B cell (primary cell): ENCODE measurements around the gene STMN3. TPM values are rescaled to one million over a fixed set of nuclear protein-coding genes. Genes with fewer than 3 reads are reported as not detected.
A peak's percentile ranks its signal among the peaks of the same experiment; 100 is the strongest.

Experiments used
- ATAC-seq: fragments of 200-7000 bp; cut with Tn5 transposase; one replicate; pipeline ENCODE4 v1.10.0; 2021; ENCODE audit warnings: low read depth, mild to moderate bottlenecking, moderate number of reproducible peaks, moderate library complexity
- CTCF ChIA-PET: fragments of 350-600 bp; sonication (Branson Sonifier 250); formaldehyde crosslinking; loops from one replicate; lab custom pipeline; 2021; ENCODE audit warnings: antibody characterized with exemption, inconsistent platforms; lab: Charles Lee
- POLR2A ChIA-PET: fragments of 350-600 bp; sonication (Branson Sonifier 250); formaldehyde crosslinking; loops from one replicate; lab custom pipeline; 2021; ENCODE audit warnings: antibody characterized with exemption; lab: Charles Lee
- DNase-seq: peaks from one replicate; pipeline ENCODE4 v3.0.0; 2013
- H2AFZ ChIP-seq: 2 replicates; pipeline ENCODE4 v1.6.1; 2012; ENCODE audit warnings: mild to moderate bottlenecking, low read depth, low read length; ENCODE audit not compliant: insufficient read depth, poor library complexity, severe bottlenecking
- H3K27ac ChIP-seq, 2 donors: 1 replicate in 1 of 2; 2 replicates in 1 of 2; pipeline ENCODE4 v1.5.1; 2012 to 2013; ENCODE audit warnings: low read length in 2 of 2, mild to moderate bottlenecking in 2 of 2, moderate library complexity in 1 of 2
- H3K27me3 ChIP-seq, 4 experiments: fragments of 200-600 bp in 1 of 4; sonication (generic) in 1 of 4; replicated peaks in 1 of 4; 1 replicate in 2 of 4; 2 replicates in 2 of 4; pipeline versions ENCODE4 v1.6.1 to v1.7.0; 2013 to 2016; ENCODE audit warnings: low read length in 3 of 4, mild to moderate bottlenecking in 2 of 4, mixed read lengths in 1 of 4, moderate library complexity in 1 of 4; ENCODE audit not compliant: insufficient read depth in 4 of 4, control insufficient read depth in 3 of 4; ENCODE audit errors: control extremely low read depth in 1 of 4
- H3K36me3 ChIP-seq, 2 experiments: replicated peaks in 1 of 2; 1 replicate in 1 of 2; 2 replicates in 1 of 2; pipeline versions ENCODE4 v1.6.1 to v1.7.1; 2013; ENCODE audit warnings: low read length in 1 of 2; ENCODE audit not compliant: insufficient read depth in 2 of 2, control insufficient read depth in 1 of 2; ENCODE audit errors: control extremely low read depth in 1 of 2, extremely low read depth in 1 of 2
- H3K4me1 ChIP-seq, 2 donors: fragments of 200-600 bp in 1 of 2; sonication (generic) in 1 of 2; 1 replicate in 1 of 2; 2 replicates in 1 of 2; pipeline versions ENCODE4 v1.5.1 to v1.6.1; 2013 to 2017; ENCODE audit warnings: low read length in 2 of 2; ENCODE audit not compliant: control insufficient read depth in 2 of 2, insufficient read depth in 2 of 2
- H3K4me2 ChIP-seq: replicated peaks from 2 replicates; pipeline ENCODE3; 2012; ENCODE audit warnings: mild to moderate bottlenecking, low read depth, low read length; ENCODE audit not compliant: poor library complexity, severe bottlenecking
- H3K4me3 ChIP-seq, 5 experiments: fragments of 200-600 bp in 1 of 5; sonication (generic) in 1 of 5; 1 replicate in 3 of 5; 2 replicates in 2 of 5; pipeline versions ENCODE4 v1.5.1 to v1.7.0; 2011 to 2016; ENCODE audit warnings: low read length in 4 of 5, mild to moderate bottlenecking in 4 of 5, low read depth in 2 of 5, control low read depth in 1 of 5, moderate library complexity in 1 of 5; ENCODE audit not compliant: insufficient read depth in 1 of 5; ENCODE audit errors: control extremely low read depth in 1 of 5, extremely low read depth in 1 of 5
- H3K79me2 ChIP-seq: fragments of 200-600 bp; sonication (generic); one replicate; pipeline ENCODE4 v1.6.0; 2016; ENCODE audit warnings: low read length; ENCODE audit not compliant: control insufficient read depth, insufficient read depth
- H3K9ac ChIP-seq: fragments of 200-600 bp; sonication (generic); 2 replicates; pipeline ENCODE4 v1.6.1; 2017; ENCODE audit warnings: mild to moderate bottlenecking, low read length, moderate library complexity
- H3K9me3 ChIP-seq, 3 donors: one replicate each; pipeline versions ENCODE4 v1.6.1 to v1.7.1; 2013; ENCODE audit warnings: low read length in 2 of 3; ENCODE audit not compliant: control insufficient read depth in 2 of 3, insufficient read depth in 1 of 3; ENCODE audit errors: control extremely low read depth in 1 of 3
- H4K20me1 ChIP-seq: 2 replicates; pipeline ENCODE4 v1.6.0; 2012; ENCODE audit warnings: mild to moderate bottlenecking, low read length; ENCODE audit not compliant: insufficient read depth, control insufficient read depth, poor library complexity, severe bottlenecking
- H3K27ac Mint-ChIP-seq: one replicate; pipeline ENCODE4 v1.8.0; 2021; ENCODE audit warnings: mixed read lengths
- H3K27me3 Mint-ChIP-seq: one replicate; pipeline ENCODE4 v1.8.0; 2021; ENCODE audit warnings: mixed read lengths
- H3K4me1 Mint-ChIP-seq: one replicate; pipeline ENCODE4 v1.8.0; 2021; ENCODE audit warnings: mixed read lengths
- H3K4me3 Mint-ChIP-seq: one replicate; pipeline ENCODE4 v1.8.0; 2021; ENCODE audit warnings: mixed read lengths
- H3K9me3 Mint-ChIP-seq: one replicate; pipeline ENCODE4 v1.8.0; 2022; ENCODE audit warnings: mixed read lengths; ENCODE audit not compliant: insufficient read depth
- CTCF ChIP-seq: fragments of 200-600 bp; IDR thresholded peaks from one replicate; pipeline ENCODE4 v1.8.0; 2022; ENCODE audit warnings: antibody characterized with exemption, mild to moderate bottlenecking
- EZH2 ChIP-seq: IDR thresholded peaks from 2 replicates; pipeline ENCODE4 v1.6.1; 2012; ENCODE audit warnings: borderline replicate concordance, low read depth, mild to moderate bottlenecking, moderate library complexity, low read length; ENCODE audit not compliant: insufficient read depth, poor library complexity, severe bottlenecking
- WGBS: methylation state at CpG from one replicate; pipeline ENCODE4 v1.1.5; 2013; ENCODE audit warnings: missing lambda C conversion rate; ENCODE audit not compliant: insufficient coverage; 5-methylcytosine and 5-hydroxymethylcytosine counted together
- intact Hi-C: fragments of 100-400 bp; cut with micrococcal nuclease; formaldehyde crosslinking; loops from one replicate; pipeline ENCODE4 v1.10.0; 2022
- polyA plus RNA-seq: library from polyadenylated mRNA; depleted of rRNA; stranded (reverse); fragments of >200 nt; gene quantifications from 2 replicates; pipeline ENCODE4 v1.2.3, GENCODE V29; 2012
- total RNA-seq, 2 donors: library from RNA; stranded (reverse); fragments of 120-200 nt in 1 of 2; gene quantifications; 1 replicate in 1 of 2; 2 replicates in 1 of 2; pipeline versions ENCODE4 v1.2.3 to v1.2.4, GENCODE V29; 2013 to 2022

STMN3 gene
- total and polyA plus RNA-seq, 2 donors (not counting 1 experiment from before 2014, with no cell fraction given): 35.0 to 59.4 TPM

GRCh38 chr20:63686492-63687321 is 33.5 kb upstream of the STMN3 start:
- Histone ChIP-seq H3K27ac (no peak overlapping the region), H3K4me3 (no peak overlapping the region), H3K79me2 (no peaks in the 10 kb centered on the region), H3K36me3 (no peaks in the 10 kb centered on the region), H4K20me1 (no peaks in the 10 kb centered on the region), H3K4me2 (peak overlapping the region; percentile 36), H3K4me1 (peaks cover 0 to 14% of the 10 kb centered on the region in 2 donors), H3K27me3 (peaks cover 0 to 2% (median 0%) of the 10 kb centered on the region in 4 experiments), H2AFZ (no peak overlapping the region), H3K9me3 (no peaks in the 10 kb centered on the region), H3K9ac (no peak overlapping the region)
- 41% methylated on average over 43 of the region's 45 CpGs for WGBS
- POLR2A ChIA-PET: no interaction called here
- Mint-ChIP-seq H3K9me3 (no peaks in the 10 kb centered on the region), H3K4me1 (peaks cover 3% of the 10 kb centered on the region), H3K27ac (no peak overlapping the region), H3K27me3 (no peaks in the 10 kb centered on the region), H3K4me3 (no peak overlapping the region)
- intact Hi-C loops: no loop called here
- no peak for ATAC-seq
- no peak for TF ChIP-seq EZH2
- TF ChIP-seq CTCF: no peak
- no peak for DNase-seq
- CTCF ChIA-PET: interaction anchor here (0.6 kb wide), 1 partner anchor 190 kb away, joined by 4 read pairs; no protein-coding TSS in a partner anchor

GRCh38 chr20:63686094-63686491 is 32.9 kb upstream of the STMN3 start:
- H3K27me3 ChIP-seq: peaks cover 0 to 2% (median 0%) of the 10 kb centered on the region in 4 experiments
- H3K9me3 Mint-ChIP-seq: no peaks in the 10 kb centered on the region
- no peak overlapping the region for H3K27ac ChIP-seq
- H3K36me3 ChIP-seq: no peaks in the 10 kb centered on the region
- ATAC-seq (no peak), DNase-seq (no peak)
- H3K27me3 Mint-ChIP-seq: no peaks in the 10 kb centered on the region
- TF ChIP-seq EZH2: no peak
- TF ChIP-seq CTCF: no peak
- H3K4me1 Mint-ChIP-seq: peaks cover 3% of the 10 kb centered on the region
- H3K27ac Mint-ChIP-seq: no peak overlapping the region
- no peaks in the 10 kb centered on the region for H3K79me2 ChIP-seq
- no peak overlapping the region for H3K4me3 Mint-ChIP-seq
- ChIA-PET POLR2A (no interaction called here), CTCF (no interaction called here)
- H3K9ac ChIP-seq: no peak overlapping the region
- WGBS: 91% methylated on average over 24 of the region's 24 CpGs
- no peaks in the 10 kb centered on the region for H4K20me1 ChIP-seq
- H2AFZ ChIP-seq: no peak overlapping the region
- H3K4me1 ChIP-seq: peaks cover 0 to 14% of the 10 kb centered on the region in 2 donors
- intact Hi-C loops: no loop called here
- no peak overlapping the region for H3K4me3 ChIP-seq
- H3K9me3 ChIP-seq: no peaks in the 10 kb centered on the region
- H3K4me2 ChIP-seq: no peak overlapping the region
